Panc1 (cell line): ENCODE measurements around the gene FOXK1. TPM values are rescaled to one million over a fixed set of nuclear protein-coding genes. Genes with fewer than 3 reads are reported as not detected.
"Not testable (repeated sequence)": the region's sequence is repeated elsewhere in the genome, so short reads cannot be mapped to it uniquely, and the experiment has no call there.

ENCODE experiments used
- ATAC-seq: fragments of 200-7000 bp; cut with Tn5 transposase; 2 replicates; pipeline ENCODE4 v1.9.1; 2020; ENCODE audit warnings: mild to moderate bottlenecking, moderate library complexity
- BruUV-seq: library from RNA; stranded (reverse); fragments of 400-500 nt; replicated peaks from 2 replicates; lab custom pipeline; 2021; lab: Mats Ljungman, UMichigan
- CTCF ChIA-PET: fragments of 300-600 bp; sonication (Branson Sonifier 250); formaldehyde crosslinking; loops from one replicate; lab custom pipeline; 2022; ENCODE audit warnings: antibody characterized with exemption; lab: Charles Lee
- POLR2A ChIA-PET: fragments of 300-600 bp; sonication (Branson Sonifier 250); formaldehyde crosslinking; loops from one replicate; lab custom pipeline; 2022; ENCODE audit warnings: antibody characterized with exemption; lab: Charles Lee
- DNase-seq: peaks from one replicate; pipeline ENCODE4 v3.0.0-alpha.2; 2010; ENCODE audit warnings: low read depth, low spot score
- H3K27ac ChIP-seq: 2 replicates; pipeline ENCODE4 v1.5.1; 2011; ENCODE audit warnings: mild to moderate bottlenecking, low read length, inconsistent platforms
- H3K27me3 ChIP-seq: fragments of 200-500 bp; sonication (Bioruptor generic); 2 replicates; pipeline ENCODE4 v1.6.0; 2014; ENCODE audit warnings: low read length, inconsistent platforms; ENCODE audit not compliant: control insufficient read depth, insufficient read depth
- H3K36me3 ChIP-seq: fragments of 200-500 bp; sonication (Bioruptor generic); 2 replicates; pipeline ENCODE4 v1.5.1; 2014; ENCODE audit warnings: inconsistent platforms, mild to moderate bottlenecking, low read length, moderate library complexity; ENCODE audit not compliant: control insufficient read depth, insufficient read depth
- H3K4me1 ChIP-seq: 2 replicates; pipeline ENCODE4 v1.5.1; 2011; ENCODE audit warnings: inconsistent platforms, mild to moderate bottlenecking, low read length, moderate library complexity; ENCODE audit not compliant: control insufficient read depth, insufficient read depth
- H3K4me3 ChIP-seq, 2 experiments: 2 replicates each; pipeline ENCODE4 v1.5.1; 2011 to 2012; ENCODE audit warnings: low read depth in 2 of 2, low read length in 2 of 2, mild to moderate bottlenecking in 2 of 2, inconsistent platforms in 1 of 2, moderate library complexity in 1 of 2
- H3K9me3 ChIP-seq: fragments of 200-500 bp; sonication (Bioruptor generic); 2 replicates; pipeline ENCODE4 v1.5.1; 2014; ENCODE audit warnings: low read depth, mild to moderate bottlenecking, inconsistent platforms, low read length, moderate library complexity; ENCODE audit not compliant: control insufficient read depth, insufficient read depth
- POLR2AphosphoS5 ChIP-seq: IDR thresholded peaks from 2 replicates; pipeline ENCODE4 v1.6.1; 2012; ENCODE audit warnings: mild to moderate bottlenecking, low read depth, low read length, moderate library complexity
- SIN3A ChIP-seq: IDR thresholded peaks from 2 replicates; pipeline ENCODE4 v1.6.1; 2012; ENCODE audit warnings: low read depth, mild to moderate bottlenecking, low read length, moderate library complexity, borderline replicate concordance; ENCODE audit not compliant: insufficient read depth
- TCF7L2 ChIP-seq: IDR thresholded peaks from 2 replicates; pipeline ENCODE4 v1.6.1; 2011; ENCODE audit warnings: mild to moderate bottlenecking, low read depth, low read length, inconsistent platforms
- in situ Hi-C: cut with HindIII; loops from 2 replicates; pipeline ENCODE4 v1.10.0; 2016; ENCODE audit warnings: low sequenced_read_pairs, low pct_unique_long_range_greater_than_20kb
- intact Hi-C: fragments of 100-400 bp; cut with micrococcal nuclease; formaldehyde crosslinking; loops from one replicate; pipeline ENCODE4 v1.10.0; 2022; ENCODE audit not compliant: unreplicated experiment
- total RNA-seq: library from RNA; stranded (reverse); gene quantifications from one replicate; pipeline ENCODE4 v1.2.1, GENCODE V29; 2021; ENCODE audit not compliant: unreplicated experiment
- TF ChIP-seq, protein P1 (sequence below), 2 experiments: IDR thresholded peaks; 2 replicates each; pipeline ENCODE4 v1.6.1; 2011 to 2012; ENCODE audit warnings: low read depth in 2 of 2, control low read depth in 1 of 2, low read length in 1 of 2, mild to moderate bottlenecking in 1 of 2, moderate library complexity in 1 of 2; ENCODE audit not compliant: insufficient read depth in 1 of 2
- TF ChIP-seq, protein P2 (sequence below): fragments of 450-650 bp; IDR thresholded peaks from 2 replicates; pipeline ENCODE4 v1.5.1; 2017; ENCODE audit warnings: mild to moderate bottlenecking

The FOXK1 gene
- total RNA-seq, 1 experiment from 2014 or later, result 72.7 TPM

- not testable (repeated sequence) for ATAC-seq
Observed at GRCh38 chr7:4794171-4794570, 112.1 kb downstream of the FOXK1 start.

DNA sequence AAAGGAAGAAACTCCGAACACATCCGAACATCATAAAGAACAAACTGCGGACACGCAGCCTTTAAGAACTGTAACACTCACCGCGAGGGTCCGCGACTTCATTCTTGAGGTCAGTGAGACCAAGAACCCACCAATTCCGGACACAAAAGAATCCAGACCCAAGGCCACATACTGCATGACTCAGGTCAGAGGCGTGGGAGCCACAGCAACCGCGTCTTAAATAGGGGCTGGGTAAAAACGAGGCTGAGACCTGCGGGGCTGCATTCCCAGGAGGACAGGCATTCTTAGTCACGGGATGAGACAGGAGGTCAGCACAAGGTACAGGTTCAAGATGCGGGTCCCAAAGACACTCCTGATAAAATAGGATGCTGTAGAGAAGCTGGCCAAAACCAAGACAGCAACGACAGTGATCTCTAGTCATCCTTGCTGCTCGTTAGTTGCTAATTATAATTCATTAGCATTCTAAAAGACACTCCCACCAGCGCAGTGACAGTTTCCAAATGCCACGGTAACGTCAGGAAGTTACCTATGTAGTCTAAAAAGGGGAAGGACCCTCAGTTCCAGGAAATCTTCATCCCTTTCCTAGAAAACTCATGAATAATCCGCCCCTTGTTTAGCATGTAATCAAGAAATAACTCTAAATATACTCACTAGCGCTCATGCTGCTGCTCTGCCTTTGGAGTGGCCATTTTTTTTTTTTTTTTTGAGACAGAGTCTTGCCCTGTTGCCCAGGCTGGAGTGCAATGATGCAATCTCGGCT lies 112.7 kb downstream of the FOXK1 start:
- no peaks in the 10 kb centered on the region for H3K27me3 ChIP-seq
- TSS peak; percentile 44 for BruUV-seq
- in situ Hi-C loops, result no loop called here
- peaks cover 3% of the 10 kb centered on the region; the same call in 1 of the 2 replicates for H3K4me1 ChIP-seq
- no peak for DNase-seq
- TF ChIP-seq, protein P1, sequence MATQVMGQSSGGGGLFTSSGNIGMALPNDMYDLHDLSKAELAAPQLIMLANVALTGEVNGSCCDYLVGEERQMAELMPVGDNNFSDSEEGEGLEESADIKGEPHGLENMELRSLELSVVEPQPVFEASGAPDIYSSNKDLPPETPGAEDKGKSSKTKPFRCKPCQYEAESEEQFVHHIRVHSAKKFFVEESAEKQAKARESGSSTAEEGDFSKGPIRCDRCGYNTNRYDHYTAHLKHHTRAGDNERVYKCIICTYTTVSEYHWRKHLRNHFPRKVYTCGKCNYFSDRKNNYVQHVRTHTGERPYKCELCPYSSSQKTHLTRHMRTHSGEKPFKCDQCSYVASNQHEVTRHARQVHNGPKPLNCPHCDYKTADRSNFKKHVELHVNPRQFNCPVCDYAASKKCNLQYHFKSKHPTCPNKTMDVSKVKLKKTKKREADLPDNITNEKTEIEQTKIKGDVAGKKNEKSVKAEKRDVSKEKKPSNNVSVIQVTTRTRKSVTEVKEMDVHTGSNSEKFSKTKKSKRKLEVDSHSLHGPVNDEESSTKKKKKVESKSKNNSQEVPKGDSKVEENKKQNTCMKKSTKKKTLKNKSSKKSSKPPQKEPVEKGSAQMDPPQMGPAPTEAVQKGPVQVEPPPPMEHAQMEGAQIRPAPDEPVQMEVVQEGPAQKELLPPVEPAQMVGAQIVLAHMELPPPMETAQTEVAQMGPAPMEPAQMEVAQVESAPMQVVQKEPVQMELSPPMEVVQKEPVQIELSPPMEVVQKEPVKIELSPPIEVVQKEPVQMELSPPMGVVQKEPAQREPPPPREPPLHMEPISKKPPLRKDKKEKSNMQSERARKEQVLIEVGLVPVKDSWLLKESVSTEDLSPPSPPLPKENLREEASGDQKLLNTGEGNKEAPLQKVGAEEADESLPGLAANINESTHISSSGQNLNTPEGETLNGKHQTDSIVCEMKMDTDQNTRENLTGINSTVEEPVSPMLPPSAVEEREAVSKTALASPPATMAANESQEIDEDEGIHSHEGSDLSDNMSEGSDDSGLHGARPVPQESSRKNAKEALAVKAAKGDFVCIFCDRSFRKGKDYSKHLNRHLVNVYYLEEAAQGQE (IDR thresholded peaks at IDR 0.05; ENCODE audit: insufficient read depth in 1 of 2, low read depth in 2 of 2, low read length in 1 of 2), result no peak
- TF ChIP-seq TCF7L2 (no peak), SIN3A (no peak), POLR2AphosphoS5 (no peak)
- TF ChIP-seq, protein P2, sequence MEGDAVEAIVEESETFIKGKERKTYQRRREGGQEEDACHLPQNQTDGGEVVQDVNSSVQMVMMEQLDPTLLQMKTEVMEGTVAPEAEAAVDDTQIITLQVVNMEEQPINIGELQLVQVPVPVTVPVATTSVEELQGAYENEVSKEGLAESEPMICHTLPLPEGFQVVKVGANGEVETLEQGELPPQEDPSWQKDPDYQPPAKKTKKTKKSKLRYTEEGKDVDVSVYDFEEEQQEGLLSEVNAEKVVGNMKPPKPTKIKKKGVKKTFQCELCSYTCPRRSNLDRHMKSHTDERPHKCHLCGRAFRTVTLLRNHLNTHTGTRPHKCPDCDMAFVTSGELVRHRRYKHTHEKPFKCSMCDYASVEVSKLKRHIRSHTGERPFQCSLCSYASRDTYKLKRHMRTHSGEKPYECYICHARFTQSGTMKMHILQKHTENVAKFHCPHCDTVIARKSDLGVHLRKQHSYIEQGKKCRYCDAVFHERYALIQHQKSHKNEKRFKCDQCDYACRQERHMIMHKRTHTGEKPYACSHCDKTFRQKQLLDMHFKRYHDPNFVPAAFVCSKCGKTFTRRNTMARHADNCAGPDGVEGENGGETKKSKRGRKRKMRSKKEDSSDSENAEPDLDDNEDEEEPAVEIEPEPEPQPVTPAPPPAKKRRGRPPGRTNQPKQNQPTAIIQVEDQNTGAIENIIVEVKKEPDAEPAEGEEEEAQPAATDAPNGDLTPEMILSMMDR, result no peak
- no peaks in the 10 kb centered on the region for H3K9me3 ChIP-seq
- H3K27ac ChIP-seq, result no peak overlapping the region
- no peak overlapping the region for H3K4me3 ChIP-seq
- ChIA-PET CTCF (interaction anchor here (0.7 kb wide), 1 partner anchor 300 kb away, joined by 7 read pairs; no protein-coding TSS in a partner anchor), POLR2A (no interaction called here)
- no peaks in the 10 kb centered on the region; the same call in 1 of the 2 replicates for H3K36me3 ChIP-seq
- intact Hi-C loops, result no loop called here
- no peak for ATAC-seq

More at GRCh38 chr7:4794171-4794570, 112.1 kb downstream of the FOXK1 start:
- CTCF ChIA-PET, in situ Hi-C loops, H3K4me3 ChIP-seq, DNase-seq, H3K9me3 ChIP-seq, H3K36me3 ChIP-seq, H3K27ac ChIP-seq, POLR2A ChIA-PET, H3K4me1 ChIP-seq, BruUV-seq, intact Hi-C loops, H3K27me3 ChIP-seq: not testable (repeated sequence)

DNA sequence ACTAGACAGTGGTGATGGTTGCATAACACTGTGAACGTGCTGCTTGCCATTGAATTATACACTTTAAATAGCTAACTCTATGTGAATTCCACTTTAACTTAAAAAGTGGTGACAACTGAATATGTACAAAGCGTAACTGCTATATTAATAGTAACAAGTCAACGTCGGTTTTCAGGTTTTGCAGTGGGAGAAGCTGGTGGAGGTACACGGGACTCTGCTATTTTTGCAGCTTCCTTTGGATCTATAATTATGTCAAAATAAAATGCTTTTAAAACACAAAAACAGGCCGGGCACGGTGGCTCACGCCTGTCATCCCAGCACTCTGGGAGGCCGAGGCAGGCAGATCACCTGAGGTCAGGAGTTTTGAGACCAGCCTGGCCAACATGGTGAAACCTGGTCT lies 114.4 kb downstream of the FOXK1 start:
- no TSS peak for BruUV-seq
- ChIA-PET CTCF (interaction anchor here (1.0 kb wide), 1 partner anchor 377 kb away, joined by 5 read pairs; no protein-coding TSS in a partner anchor), POLR2A (no interaction called here)
- H3K4me1 ChIP-seq, result peaks cover 3% of the 10 kb centered on the region; the same call in 1 of the 2 replicates
- DNase-seq, result no peak
- no peaks in the 10 kb centered on the region for H3K9me3 ChIP-seq
- no peak overlapping the region for H3K4me3 ChIP-seq
- in situ Hi-C loops, result no loop called here
- intact Hi-C loops, result no loop called here
- H3K36me3 ChIP-seq, result no peaks in the 10 kb centered on the region; the same call in 1 of the 2 replicates
- no peaks in the 10 kb centered on the region for H3K27me3 ChIP-seq
- TF ChIP-seq POLR2AphosphoS5 (no peak), SIN3A (no peak), TCF7L2 (no peak)
- no peak for ATAC-seq
- no peak overlapping the region for H3K27ac ChIP-seq
